Posterior cingulate gyrus (tissue), 11 donors: ENCODE measurements around the gene JUND.

Source experiments
- DNase-seq, 10 donors: peaks; one replicate each; pipeline versions ENCODE4 v3.0.0 to v3.0.0-alpha.2; 2020 to 2021; ENCODE audit warnings: mixed read lengths in 3 of 10
- intact Hi-C: fragments of 100-400 bp; cut with DNase I; formaldehyde crosslinking; loops from one replicate; pipeline ENCODE4 v1.15.1; 2023

Gene JUND

GRCh38 chr19:18253716-18254115, 27.7 kb downstream of the JUND start:
- intact Hi-C loops, result loop anchor here (2.0 to 5.0 kb wide), 2 partner anchors 49 to 141 kb away; partner anchors contain the start of gene RAB3A

GRCh38 chr19:18253130-18253529, 28.3 kb downstream of the JUND start:
- intact Hi-C loops, result loop anchor here (2.0 to 5.0 kb wide), 2 partner anchors 48 to 141 kb away; partner anchors contain the start of gene RAB3A
- no peak for DNase-seq

More at GRCh38 chr19:18253716-18254115, 27.7 kb downstream of the JUND start:
- DNase-seq, result no peak

GRCh38 chr19:18252370-18252717, 29.1 kb downstream of the JUND start:
- DNase-seq, result no peak
- intact Hi-C loops, result loop anchor here (2.0 to 5.0 kb wide), 2 partner anchors 48 to 140 kb away; partner anchors contain the start of gene RAB3A

DNA sequence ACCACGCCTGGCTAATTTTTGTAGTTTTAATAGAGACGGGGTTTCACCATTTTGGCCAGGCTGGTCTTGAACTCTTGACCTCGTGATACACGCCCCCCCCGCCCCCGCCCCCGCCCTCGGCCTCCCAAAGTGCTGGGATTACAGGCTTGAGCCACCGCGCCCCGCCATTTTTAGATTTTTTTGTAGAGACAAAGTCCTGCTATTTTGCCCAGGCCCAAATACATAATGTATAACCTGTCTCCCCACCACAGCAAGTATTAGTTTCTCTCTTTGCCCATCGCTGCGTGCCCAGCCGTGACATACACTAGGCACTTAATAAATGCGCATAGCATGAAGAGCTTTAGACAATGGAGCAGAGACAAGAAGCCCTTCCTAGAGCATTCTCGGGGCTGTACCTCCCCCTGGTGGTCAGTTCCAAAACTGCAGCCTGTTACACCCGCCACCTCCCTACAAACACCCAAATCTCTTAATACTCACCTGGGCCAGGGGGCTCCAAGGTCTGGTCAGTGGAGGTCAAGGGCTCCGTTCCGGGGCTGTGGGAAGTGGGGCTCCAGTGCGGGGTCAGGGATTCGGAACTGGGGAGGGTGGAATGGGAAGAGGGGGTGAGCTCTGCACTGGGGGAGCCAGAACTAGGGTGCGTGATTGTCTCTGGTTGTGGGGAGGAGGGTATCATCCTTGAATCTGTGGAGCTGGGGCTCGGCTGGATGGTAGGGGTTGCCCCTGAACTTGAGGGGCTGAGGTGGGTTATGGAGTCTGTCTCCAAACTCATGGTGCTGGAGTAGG, 29.6 kb downstream of the JUND start:
- intact Hi-C loops, result loop anchor here (2.0 to 5.0 kb wide), 2 partner anchors 47 to 139 kb away; partner anchors contain the start of gene RAB3A
- peak; percentile 54 to 95 (median 82) for DNase-seq

DNA sequence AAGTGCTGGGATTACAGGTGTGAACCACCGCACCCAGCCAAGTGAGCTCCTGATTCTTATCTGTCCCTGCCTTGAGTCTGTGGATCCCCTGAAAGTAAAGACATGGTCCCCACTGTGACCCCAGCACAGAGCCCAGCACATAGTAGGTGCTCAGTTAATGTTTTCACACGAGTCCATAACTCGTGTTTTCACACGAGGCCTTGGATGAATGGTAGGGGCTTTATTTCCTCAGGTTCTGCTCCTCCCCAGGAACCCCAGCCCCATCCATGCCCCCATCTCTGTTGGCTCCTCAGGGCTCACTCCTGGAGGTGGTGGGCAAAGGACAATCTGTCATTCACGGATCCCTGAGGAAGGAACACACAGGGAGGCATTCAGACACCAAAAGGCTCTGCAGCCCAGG, 31.6 kb downstream of the JUND start:
- DNase-seq, result no peak
- intact Hi-C loops, result loop anchor here (5.0 kb wide), 1 partner anchor 138 kb away; no protein-coding TSS in a partner anchor

DNA sequence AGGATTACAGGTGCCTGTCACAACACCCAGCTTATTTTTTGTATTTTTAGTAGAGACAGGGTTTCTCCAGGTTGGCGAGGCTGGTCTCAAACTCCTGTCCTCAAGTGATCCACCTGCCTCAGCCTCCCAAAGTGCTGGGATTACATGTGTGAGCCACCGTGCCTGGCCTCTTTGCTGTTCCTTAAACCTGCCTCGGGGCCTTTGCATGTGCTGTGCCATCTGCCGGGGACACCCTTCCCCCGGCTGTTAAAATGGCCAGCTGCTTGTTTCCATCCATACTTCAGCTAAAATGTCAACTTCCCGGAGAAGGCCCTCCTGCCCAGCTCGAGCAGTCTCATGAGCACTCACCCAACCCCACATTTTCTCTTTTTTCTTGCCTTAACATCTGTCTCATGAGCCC, 36.1 kb downstream of the JUND start:
- intact Hi-C loops, result no loop called here
- DNase-seq, result no peak

DNA sequence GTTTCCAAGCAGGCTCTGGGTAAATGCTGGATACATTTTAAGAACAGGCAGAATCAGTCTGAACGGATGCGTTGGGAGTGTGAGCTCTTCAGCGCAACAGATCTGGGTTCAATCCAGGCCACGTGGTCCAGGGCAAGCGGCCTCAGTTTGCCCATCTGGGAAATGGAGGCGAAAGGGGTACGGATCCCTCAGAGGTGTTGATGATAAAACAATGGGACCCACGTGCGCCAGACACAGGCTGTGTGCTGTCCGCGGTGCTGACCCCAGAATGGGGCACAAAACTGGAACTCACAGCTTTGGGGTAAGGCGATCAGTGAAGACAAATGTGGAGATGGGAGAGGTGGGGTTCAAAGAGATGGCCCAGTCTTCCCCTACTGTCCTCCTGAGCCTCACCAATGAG, 42.1 kb downstream of the JUND start:
- intact Hi-C loops, result no loop called here
- DNase-seq, result no peak

DNA sequence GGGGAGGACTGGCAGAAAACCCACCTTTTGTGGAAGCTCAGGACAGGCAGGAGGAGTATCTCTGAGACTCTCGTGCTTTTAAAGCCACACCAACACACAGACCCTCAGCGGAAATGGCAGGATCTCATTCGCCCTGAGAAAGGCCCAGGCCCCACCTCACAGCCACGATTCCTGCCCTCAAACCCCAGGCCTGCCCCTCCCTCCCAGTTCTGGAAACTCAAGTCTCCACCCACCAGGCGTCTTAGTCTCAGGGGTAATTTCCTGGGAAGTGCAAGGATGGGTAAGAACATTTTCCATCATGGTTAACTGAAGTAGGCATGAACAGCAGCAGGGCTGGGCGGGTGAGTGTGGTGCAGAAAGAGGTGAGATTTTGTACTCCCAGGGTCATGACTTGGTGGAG, 47.2 kb downstream of the JUND start:
- intact Hi-C loops, result no loop called here
- DNase-seq, result no peak

GRCh38 chr19:18233224-18233825, 48.1 kb downstream of the JUND start:
- intact Hi-C loops, result no loop called here
- peak in 3 of 10 donors; percentile 78 to 89 (median 84) for DNase-seq

DNA sequence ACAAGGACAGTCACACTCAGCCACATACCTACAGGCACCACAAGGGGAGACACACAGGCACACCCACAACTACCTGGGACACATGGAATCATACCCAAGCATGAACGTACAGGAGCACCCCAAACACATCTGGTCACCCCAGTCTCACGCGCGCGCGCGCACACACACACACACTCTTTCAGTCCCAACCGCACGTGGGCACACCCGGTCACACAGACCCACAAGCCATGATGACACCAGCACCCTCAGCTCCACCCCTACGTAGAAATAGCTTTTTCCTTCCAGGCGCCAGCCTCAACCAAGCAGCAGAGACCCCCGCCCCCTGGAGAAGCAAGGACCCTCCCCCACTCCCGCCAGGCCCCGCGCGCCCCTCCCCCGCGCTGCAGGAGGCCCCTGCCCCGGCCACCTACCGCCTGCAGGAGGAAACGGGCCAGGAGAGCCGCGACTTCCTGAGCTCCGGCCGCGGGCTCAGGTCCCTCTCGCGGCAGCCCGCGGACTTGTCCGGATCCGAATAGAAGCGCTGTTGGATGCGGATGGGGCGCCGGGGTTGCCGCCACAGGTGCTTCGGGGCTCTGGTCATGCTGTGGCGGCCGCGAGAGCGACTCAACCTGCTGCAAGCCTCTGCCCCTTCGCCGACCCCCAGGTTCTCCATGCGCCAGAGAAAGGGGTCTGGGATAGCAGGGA, 48.7 kb downstream of the JUND start:
- peak in 2 of 10 donors; percentile 25 to 76 for DNase-seq
- intact Hi-C loops, result no loop called here

- intact Hi-C loops, result no loop called here
These were observed 49.6 kb downstream of the JUND start for GRCh38 chr19:18231775-18232174.

GRCh38 chr19:18230941-18231734, 50.3 kb downstream of the JUND start:
- intact Hi-C loops, result no loop called here
- DNase-seq, result peak in 3 of 10 donors; percentile 54 to 88 (median 83)

More at GRCh38 chr19:18231775-18232174, 49.6 kb downstream of the JUND start:
- DNase-seq, result no peak

GRCh38 chr19:18229915-18230314, 51.5 kb downstream of the JUND start:
- intact Hi-C loops, result no loop called here
- no peak for DNase-seq
